HG03571 (cell line): ENCODE data around the gene MRPL42.
"Not testable (repeated sequence)": the region's sequence is repeated elsewhere in the genome, so short reads cannot be mapped to it uniquely, and the experiment has no call there.

ENCODE experiments used
- ATAC-seq: cut with Tn5 transposase; IDR thresholded peaks from one replicate; pipeline ENCODE4 v1.9.1; 2021; ENCODE audit not compliant: unreplicated experiment

MRPL42 gene

DNA sequence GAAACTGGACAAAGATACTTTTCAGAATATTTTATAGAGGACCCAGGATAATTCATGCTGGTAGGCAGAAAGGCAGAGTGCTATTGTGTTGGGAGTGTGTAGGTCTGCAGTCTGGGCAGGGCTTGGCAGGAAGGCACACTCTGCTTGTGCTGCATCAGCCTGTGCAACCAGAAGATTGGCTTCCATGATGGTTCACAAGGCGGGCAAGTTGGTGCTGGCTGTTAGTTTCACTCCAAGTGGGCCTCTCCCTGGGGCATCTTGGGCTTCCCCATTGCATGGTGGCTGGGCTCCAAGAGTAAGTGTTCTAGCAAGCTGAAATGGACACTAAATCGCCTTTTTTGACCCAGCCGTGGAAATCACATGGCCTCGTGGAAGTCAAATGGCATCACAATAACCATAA is 23.7 kb upstream of the MRPL42 start:
- ATAC-seq, result no peak

GRCh38 chr12:93447555-93448290 is 19.6 kb upstream of the MRPL42 start:
- no peak for ATAC-seq

DNA sequence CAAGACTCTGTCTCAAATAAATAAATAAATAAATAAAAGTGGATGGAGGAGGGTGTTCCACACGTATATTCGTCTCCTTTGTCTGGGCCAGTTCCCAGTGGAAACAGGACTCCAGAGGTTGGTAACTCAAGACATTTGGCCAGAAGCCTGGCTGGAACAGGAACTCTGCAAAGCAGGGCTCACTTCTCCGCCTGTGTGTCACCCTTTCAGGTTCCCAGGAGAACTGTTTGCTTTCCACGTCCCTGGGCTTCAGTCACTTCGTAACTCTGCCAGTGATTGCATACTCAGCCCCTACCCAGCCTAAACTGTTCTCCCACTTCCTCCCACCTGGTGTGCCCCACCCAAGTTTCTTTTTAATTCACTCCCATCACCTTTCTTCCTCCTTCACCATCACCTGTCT is 18.5 kb upstream of the MRPL42 start:
- peak; percentile 15 for ATAC-seq

GRCh38 chr12:93449277-93449676 is 18.0 kb upstream of the MRPL42 start:
- peak; percentile 89 for ATAC-seq

DNA sequence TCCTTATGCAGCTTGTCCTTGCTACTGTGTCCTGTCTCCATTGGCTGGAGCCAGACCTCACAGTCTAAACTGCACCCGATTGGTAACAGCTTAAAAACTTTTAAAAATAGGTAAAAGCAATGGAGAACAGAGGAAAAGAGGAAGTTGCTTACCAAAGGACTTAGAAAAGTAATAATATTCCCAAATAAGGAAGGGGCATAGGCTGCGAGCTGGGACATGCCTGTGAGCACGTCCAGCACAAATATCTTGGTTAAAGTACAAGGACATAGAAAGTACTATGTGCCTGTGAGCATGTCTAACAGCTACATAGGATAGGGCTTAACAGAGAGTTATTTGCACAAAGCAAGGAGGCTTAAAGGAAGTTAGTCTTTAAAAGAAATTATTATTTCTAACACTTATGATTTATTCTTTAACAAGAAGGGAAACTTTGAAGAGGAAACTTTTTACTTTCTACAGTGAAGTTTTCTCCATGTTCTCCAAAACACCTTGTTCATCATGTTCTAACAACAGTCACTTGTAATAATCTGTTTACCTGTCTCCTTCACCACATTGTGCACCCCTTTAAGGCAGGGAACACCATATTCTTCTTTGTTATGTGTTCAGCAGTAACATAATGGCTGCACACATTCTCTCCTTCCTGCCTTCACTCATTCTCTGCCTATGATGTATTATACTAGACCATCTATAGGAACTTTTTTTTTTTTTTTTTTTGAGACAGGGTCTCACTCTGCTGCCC is 15.7 kb upstream of the MRPL42 start:
- no peak for ATAC-seq

DNA sequence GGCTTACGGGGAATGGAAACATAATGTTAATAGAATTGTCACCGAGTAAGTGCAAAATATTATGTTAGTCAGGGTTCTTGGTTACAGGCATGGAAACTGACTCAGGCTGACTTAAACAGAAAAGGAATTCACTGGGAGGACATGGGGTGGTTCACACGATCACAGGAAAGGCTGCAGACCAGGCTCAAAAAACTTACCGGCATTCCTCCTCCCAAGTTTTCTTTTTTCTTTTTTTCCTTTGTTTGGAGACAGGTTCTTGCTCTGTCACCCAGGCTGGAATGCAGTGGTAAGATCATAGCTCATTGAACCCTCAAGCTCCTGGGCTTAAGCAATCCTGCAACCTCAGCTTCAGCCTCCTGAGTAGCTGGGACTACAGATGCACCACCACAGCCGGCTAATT is 13.7 kb upstream of the MRPL42 start:
- ATAC-seq, result no peak

DNA sequence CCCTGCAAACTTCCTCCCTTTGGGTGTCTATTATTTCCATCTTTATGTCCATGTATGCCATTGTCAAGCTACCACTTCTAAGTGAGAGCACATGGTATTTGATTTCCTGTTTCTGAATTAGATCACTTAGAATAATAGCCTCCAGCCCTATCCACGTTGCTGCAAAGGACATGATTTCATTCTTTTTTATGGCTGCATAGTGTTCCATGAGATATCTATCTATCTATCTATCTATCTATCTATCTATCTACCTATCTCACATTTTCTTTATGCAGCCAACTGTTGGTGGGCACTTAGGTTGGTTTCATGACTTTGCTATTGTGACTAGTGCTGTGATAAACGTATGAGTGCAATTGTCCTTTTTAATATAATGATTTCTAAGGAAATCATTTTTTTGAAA is 11.2 kb upstream of the MRPL42 start:
- ATAC-seq, result no peak

- no peak for ATAC-seq
Measured at GRCh38 chr12:93459097-93459496, 8.2 kb upstream of the MRPL42 start.

DNA sequence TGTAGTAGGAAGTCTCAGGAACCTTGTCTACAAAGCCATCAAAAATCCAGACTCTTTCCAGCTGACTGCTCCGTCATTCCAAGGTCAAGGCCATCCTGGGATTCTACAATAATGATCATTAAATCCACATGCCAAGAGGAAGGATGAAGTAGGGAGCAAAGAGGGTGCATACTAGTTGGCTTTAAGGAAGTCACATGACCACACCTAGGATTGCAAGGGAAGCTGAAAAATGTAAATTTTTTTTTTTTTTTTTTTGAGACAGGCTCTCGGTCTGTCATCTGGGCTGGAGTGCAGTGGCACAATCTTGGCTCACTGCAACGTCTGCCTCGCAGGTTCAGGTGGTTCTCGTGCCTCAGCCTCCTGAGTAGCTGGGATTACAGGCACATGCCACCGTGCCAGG is 7.3 kb upstream of the MRPL42 start:
- no peak for ATAC-seq

- no peak for ATAC-seq
Measured at GRCh38 chr12:93460902-93461301, 6.4 kb upstream of the MRPL42 start.

GRCh38 chr12:93461503-93461902 is 5.8 kb upstream of the MRPL42 start:
- ATAC-seq, result no peak

DNA sequence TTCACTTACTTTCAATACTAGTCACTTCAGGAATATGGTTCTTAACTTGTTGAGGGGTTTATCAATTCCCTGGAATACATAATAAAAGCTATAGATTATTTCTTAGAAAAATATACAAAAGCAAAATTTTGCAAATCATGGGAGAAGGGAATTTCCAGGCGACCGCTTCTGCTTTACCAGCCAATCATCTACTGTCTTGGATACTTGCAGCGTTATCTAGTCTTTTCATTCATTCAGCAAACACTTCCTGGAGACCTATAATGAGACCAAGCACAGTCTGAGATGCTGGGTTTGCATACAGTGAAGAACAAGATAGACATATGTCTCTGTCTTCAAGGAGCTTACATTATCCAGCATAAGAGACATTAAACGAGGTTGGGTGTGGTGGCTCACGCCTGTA is 1.5 kb upstream of the MRPL42 start:
- ATAC-seq, result no peak

DNA sequence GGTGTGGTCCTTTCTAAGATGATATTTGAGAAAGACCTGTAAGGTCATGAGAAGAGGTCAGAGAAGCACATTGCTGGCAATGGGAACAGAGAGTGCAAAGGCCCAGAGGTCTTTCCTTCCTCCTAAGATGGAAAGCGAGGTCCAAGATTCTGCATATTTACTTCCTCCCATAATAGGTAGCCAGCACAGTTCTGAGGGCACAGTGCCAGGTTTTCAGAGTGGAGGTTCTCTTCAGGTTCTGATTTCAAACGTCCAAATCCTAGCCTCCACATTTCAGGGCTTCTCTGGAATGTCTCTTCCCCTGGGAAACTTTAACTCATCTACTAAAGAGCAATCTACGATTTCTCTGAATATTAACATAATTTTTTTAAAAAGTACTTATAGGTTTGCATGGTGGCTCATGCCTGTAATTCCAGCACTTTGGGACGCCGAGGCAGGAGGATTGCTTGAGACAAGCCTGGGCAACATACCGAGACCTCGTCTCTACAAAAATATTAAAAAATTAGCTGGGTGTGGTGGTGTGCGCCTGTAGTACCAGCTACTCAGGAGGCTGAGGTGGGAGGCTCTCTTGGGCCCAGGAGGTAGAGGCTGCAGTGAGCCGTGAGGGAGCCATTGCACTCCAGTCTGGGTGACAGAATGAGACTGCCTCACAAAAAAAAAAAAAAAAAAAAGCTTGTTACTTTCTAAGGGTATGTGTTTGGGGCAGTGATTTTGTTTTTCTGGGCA is 526 bp upstream of the MRPL42 start:
- no peak for ATAC-seq

DNA sequence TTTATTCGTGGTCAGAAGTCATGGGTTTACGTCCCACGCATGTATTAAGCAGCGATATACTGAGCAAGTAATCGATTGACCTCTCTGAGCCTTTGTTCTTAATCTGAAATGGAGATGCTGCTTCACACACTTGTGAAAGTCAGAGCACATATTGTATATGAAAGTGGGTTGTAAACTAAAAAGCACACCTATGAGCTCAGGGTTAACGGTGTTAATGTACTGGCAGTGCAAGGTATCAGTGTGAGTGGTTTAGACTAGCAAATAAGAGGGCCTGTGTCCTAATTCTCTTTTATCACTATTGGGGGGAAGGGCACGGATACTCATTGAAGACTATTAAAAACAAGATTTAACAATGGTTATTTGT is 676 bp downstream of the MRPL42 start:
- peak; percentile 11 for ATAC-seq

- ATAC-seq, result no peak
Measured at GRCh38 chr12:93469386-93469785, 2.1 kb downstream of the MRPL42 start.

DNA sequence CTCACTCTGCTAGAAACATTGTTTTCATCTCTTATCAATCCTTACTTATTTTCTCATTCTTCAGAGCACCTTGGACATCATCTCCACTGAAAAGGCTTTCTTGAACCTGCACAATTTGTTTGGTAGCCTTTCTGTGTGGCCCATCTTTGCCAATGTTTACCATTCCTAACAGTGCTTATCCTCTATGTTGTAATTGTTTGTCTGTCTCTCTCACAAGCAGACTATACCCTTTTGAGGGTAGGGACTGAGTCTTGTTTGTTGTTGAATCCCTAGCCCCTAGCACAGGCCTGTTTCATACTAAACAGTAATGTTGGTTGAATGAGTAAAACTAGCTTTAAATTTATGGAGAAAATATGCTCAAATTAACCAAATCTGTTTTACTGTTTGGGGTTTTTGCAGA is 9.2 kb downstream of the MRPL42 start:
- no peak for ATAC-seq

- ATAC-seq, result no peak
Measured at GRCh38 chr12:93482721-93483120, 15.4 kb downstream of the MRPL42 start.

GRCh38 chr12:93483151-93483807 is 16.0 kb downstream of the MRPL42 start:
- ATAC-seq, result no peak

GRCh38 chr12:93484315-93484981 is 17.1 kb downstream of the MRPL42 start:
- no peak for ATAC-seq

GRCh38 chr12:93492808-93493207 is 25.5 kb downstream of the MRPL42 start:
- not testable (repeated sequence) for ATAC-seq

DNA sequence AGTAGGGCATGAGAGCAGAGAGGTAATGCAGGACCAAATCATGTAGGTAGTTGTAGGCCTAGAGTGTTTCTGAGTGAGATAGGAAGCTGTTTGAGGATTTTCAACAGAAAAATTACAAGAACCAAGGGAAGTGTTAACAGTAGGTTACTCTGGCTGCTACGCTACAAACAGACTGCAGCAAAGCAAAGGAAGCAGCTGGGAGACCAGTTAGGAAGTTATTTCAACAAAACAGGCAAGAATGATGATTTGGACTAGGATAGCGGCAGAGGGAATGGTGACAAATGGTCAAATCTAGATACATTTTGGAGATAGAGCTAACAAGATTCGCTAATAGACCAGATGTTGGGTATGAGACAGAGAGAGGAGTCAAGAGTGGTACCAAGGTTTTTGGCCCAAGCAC is 26.8 kb downstream of the MRPL42 start:
- ATAC-seq, result no peak
